Uterus (tissue), 4 donors: Measurements from ENCODE around the gene UBE2Q1. TPM values are rescaled to one million over a fixed set of nuclear protein-coding genes. Genes with fewer than 3 reads are reported as not detected.

Source experiments
- DNase-seq, 2 donors: peaks; one replicate each; pipeline ENCODE4 v3.0.0-alpha.2; 2019 to 2020
- H3K27ac ChIP-seq, 2 donors: fragments of 200-600 bp; sonication (generic); 1 replicate in 1 of 2; 2 replicates in 1 of 2; pipeline ENCODE4 v1.5.1; 2016 to 2018
- H3K27me3 ChIP-seq, 2 donors: fragments of 200-600 bp; sonication (generic); one replicate each; pipeline ENCODE4 v1.5.1; 2018 to 2019; ENCODE audit warnings: control low read depth in 1 of 2
- H3K36me3 ChIP-seq, 2 donors: fragments of 200-600 bp; sonication (generic); one replicate each; pipeline ENCODE4 v1.5.1; 2019; ENCODE audit warnings: control low read depth in 1 of 2
- H3K4me1 ChIP-seq, 2 donors: fragments of 200-600 bp; sonication (generic); one replicate each; pipeline ENCODE4 v1.5.1; 2018 to 2019; ENCODE audit warnings: control low read depth in 1 of 2
- H3K4me3 ChIP-seq, 2 donors: fragments of 200-600 bp; sonication (generic); 1 replicate in 1 of 2; 2 replicates in 1 of 2; pipeline ENCODE4 v1.5.1; 2018 to 2019; ENCODE audit warnings: mild to moderate bottlenecking in 1 of 2
- H3K9me3 ChIP-seq, 2 donors: fragments of 200-600 bp; sonication (generic); one replicate each; pipeline ENCODE4 v1.5.1; 2019; ENCODE audit warnings: control low read depth in 1 of 2
- POLR2A ChIP-seq, 2 donors: fragments of 450-650 bp; IDR thresholded peaks; one replicate each; pipeline ENCODE4 v1.6.1; 2016; ENCODE audit warnings: antibody characterized with exemption in 2 of 2, mild to moderate bottlenecking in 1 of 2, moderate library complexity in 1 of 2
- intact Hi-C: fragments of 100-400 bp; cut with DNase I; formaldehyde crosslinking; loops from one replicate; pipeline ENCODE4 v1.15.1; 2023; ENCODE audit warnings: low total_unique reads
- total RNA-seq, 4 donors: library from RNA; depleted of rRNA in 3 of 4; stranded (reverse); fragments of >200 nt in 3 of 4; gene quantifications; one replicate each; pipeline versions ENCODE4 v1.1.0 to v1.2.4, GENCODE V29; 2014 to 2023
- TF ChIP-seq, protein P1 (sequence below), 4 experiments: fragments of 200-600 bp in 2 of 4; fragments of 450-650 bp in 2 of 4; sonication (generic) in 2 of 4; IDR thresholded peaks; one replicate each; pipeline ENCODE4 v1.5.1; 2016 to 2019; ENCODE audit warnings: antibody characterized with exemption in 4 of 4, mild to moderate bottlenecking in 2 of 4, moderate library complexity in 1 of 4
- donor health status: DM: yes; HTN: yes; CAD: no.

Gene UBE2Q1
- total RNA-seq, 4 donors from 2014 or later, result 5.4 to 69.7 (median 28.4) TPM

DNA sequence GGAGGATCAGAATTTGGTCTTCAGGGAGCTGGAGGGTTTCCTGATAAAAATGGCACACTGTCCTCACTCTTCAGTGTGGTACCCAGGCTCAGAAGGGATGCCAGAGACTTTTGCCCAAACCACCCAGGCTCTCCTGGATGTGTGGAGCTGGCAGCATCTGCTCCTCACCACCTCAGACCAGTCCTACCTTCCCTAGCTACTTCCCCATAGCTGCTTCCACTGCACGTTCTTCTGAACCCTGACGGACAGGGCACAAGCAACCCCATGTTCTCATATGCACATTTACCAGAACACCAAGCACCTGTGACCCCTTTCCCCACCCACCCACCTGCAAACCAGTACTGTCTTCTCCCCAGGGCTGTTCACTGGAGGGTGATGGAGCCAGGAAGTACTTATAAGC is 44.9 kb upstream of the UBE2Q1 start:
- Histone ChIP-seq H3K4me1 (peaks cover 0 to 13% of the 10 kb centered on the region in 2 donors), H3K27ac (no peak overlapping the region), H3K36me3 (no peaks in the 10 kb centered on the region), H3K4me3 (no peak overlapping the region), H3K27me3 (no peaks in the 10 kb centered on the region), H3K9me3 (no peaks in the 10 kb centered on the region)
- no peak for DNase-seq
- TF ChIP-seq, protein P1, sequence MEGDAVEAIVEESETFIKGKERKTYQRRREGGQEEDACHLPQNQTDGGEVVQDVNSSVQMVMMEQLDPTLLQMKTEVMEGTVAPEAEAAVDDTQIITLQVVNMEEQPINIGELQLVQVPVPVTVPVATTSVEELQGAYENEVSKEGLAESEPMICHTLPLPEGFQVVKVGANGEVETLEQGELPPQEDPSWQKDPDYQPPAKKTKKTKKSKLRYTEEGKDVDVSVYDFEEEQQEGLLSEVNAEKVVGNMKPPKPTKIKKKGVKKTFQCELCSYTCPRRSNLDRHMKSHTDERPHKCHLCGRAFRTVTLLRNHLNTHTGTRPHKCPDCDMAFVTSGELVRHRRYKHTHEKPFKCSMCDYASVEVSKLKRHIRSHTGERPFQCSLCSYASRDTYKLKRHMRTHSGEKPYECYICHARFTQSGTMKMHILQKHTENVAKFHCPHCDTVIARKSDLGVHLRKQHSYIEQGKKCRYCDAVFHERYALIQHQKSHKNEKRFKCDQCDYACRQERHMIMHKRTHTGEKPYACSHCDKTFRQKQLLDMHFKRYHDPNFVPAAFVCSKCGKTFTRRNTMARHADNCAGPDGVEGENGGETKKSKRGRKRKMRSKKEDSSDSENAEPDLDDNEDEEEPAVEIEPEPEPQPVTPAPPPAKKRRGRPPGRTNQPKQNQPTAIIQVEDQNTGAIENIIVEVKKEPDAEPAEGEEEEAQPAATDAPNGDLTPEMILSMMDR (IDR thresholded peaks at IDR 0.05), result no peak
- TF ChIP-seq POLR2A (IDR thresholded peaks at IDR 0.05), result no peak
- intact Hi-C loops, result no loop called here

DNA sequence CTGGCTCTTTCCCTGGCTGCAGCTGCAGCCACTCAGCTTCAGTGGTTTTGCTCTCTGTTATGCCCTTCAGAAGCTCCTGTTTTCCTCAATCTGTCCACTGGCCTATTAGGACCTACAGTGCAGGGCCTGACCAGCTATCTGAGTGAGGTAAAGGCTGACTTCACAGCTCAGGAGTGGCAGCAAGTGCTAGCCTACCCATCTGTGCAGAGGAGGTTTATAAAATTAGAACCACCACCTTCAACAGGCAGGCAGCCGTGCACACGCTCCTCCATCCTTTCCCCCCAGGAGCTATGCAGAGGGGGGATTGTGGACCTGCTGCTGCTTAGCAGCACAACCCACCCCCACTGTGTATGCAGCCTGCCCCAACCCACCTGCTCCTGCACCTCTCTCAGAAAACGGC is 41.2 kb upstream of the UBE2Q1 start:
- H3K4me3 ChIP-seq, result no peak overlapping the region
- no peak for TF ChIP-seq POLR2A (IDR thresholded peaks at IDR 0.05)
- TF ChIP-seq, protein P1 (IDR thresholded peaks at IDR 0.05), result no peak
- no peaks in the 10 kb centered on the region for H3K9me3 ChIP-seq
- H3K27me3 ChIP-seq, result no peaks in the 10 kb centered on the region
- H3K4me1 ChIP-seq, result peaks cover 0 to 6% of the 10 kb centered on the region in 2 donors
- H3K27ac ChIP-seq, result no peak overlapping the region
- no peak for DNase-seq
- no peaks in the 10 kb centered on the region for H3K36me3 ChIP-seq
- intact Hi-C loops, result no loop called here

DNA sequence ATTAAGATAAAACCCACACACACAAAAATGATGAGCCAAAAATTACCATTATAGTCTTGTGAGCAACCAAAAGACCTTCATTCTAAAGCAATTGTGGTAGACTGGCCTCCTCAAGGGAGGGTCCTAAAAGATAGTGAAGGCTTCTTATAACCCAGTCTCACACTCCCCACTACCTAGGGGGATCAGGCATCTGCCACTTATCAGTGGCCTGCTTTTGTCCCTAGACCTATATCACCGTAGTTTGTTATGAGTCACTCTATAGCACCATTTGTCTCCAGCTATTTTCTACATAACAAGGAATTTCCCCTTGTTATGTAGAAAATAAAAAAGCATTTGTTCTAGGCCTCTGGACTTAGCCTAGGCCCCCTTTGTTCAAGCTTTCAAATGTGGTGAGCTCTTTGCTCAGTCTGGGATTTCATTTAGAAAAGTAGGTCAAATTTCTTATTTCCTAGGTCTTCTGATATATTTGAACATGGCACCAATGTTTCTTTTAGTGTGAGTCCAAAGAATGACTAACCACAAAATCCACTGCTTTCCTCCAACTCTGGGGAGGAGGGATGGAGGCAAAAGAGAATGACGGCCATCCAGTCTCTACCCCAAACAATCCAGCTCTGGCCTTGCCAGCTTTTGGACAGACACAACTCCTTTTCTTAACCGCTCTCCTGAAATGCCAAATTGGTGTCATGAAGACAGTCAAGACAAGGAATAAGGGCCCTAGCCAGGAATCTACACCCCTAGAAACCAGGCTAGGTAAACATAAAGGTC is 40.6 kb upstream of the UBE2Q1 start:
- no peaks in the 10 kb centered on the region for H3K27me3 ChIP-seq
- intact Hi-C loops, result no loop called here
- no peak for TF ChIP-seq POLR2A (IDR thresholded peaks at IDR 0.05)
- TF ChIP-seq, protein P1 (IDR thresholded peaks at IDR 0.05), result no peak
- no peak overlapping the region for H3K4me3 ChIP-seq
- no peaks in the 10 kb centered on the region for H3K36me3 ChIP-seq
- no peak for DNase-seq
- no peak overlapping the region for H3K27ac ChIP-seq
- H3K4me1 ChIP-seq, result peaks cover 0 to 6% of the 10 kb centered on the region in 2 donors
- no peaks in the 10 kb centered on the region for H3K9me3 ChIP-seq

DNA sequence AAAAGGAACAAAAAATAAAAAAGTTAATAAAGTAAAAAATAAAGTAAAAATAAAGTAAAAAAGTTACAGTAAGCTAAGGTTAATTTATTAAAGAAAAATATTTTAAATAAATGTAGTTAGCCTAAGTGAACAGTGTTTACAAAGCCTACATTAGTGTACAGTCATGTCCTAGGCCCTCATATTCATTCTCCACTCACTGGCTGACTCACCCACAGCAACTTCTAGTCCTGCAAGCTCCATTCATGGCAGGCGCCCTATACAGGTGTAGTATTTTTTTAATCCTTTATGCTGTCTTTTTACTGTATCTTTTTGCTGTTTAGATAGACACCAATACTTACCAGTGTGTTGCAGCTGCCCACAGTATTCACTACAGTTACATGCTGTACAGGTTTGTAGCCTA is 37.2 kb upstream of the UBE2Q1 start:
- Histone ChIP-seq H3K36me3 (no peaks in the 10 kb centered on the region), H3K4me3 (no peak overlapping the region), H3K27ac (no peak overlapping the region), H3K27me3 (no peaks in the 10 kb centered on the region), H3K4me1 (peaks cover 0 to 6% of the 10 kb centered on the region in 2 donors), H3K9me3 (no peaks in the 10 kb centered on the region)
- TF ChIP-seq, protein P1 (IDR thresholded peaks at IDR 0.05), result no peak
- no peak for TF ChIP-seq POLR2A (IDR thresholded peaks at IDR 0.05)
- DNase-seq, result no peak
- intact Hi-C loops, result no loop called here

DNA sequence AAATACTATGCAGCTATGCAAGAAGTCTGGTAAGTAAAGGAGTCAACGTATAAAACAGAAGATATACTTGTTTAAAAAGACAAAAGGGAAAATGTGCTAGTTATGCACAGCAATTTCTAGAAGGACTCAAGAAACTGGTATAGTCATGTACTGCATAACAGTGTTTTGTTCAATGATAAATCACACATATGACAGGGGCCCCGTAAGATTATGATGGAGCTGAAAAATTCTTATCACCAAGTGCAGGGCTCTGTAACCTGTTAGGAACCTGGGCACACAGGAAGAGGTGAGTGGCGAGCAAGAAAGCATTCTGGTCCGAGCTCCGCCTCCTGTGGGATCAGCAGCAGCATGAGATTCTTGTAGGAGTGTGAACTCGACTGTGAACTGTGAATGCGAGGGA is 36.3 kb upstream of the UBE2Q1 start:
- Histone ChIP-seq H3K9me3 (no peaks in the 10 kb centered on the region), H3K4me1 (peaks cover 0 to 5% of the 10 kb centered on the region in 2 donors), H3K4me3 (no peak overlapping the region), H3K27me3 (no peaks in the 10 kb centered on the region), H3K36me3 (no peaks in the 10 kb centered on the region), H3K27ac (no peak overlapping the region)
- TF ChIP-seq POLR2A (IDR thresholded peaks at IDR 0.05), result no peak
- intact Hi-C loops, result no loop called here
- DNase-seq, result no peak
